ENCODE results near the gene CD96. TPM values are rescaled to one million over a fixed set of nuclear protein-coding genes. Genes with fewer than 3 reads are reported as not detected.

CD96 gene
- 1 to 10 TPM in 1 of 4 donors, under 1 TPM in 3; under 0.01 to 3.3 (median 0.64) TPM for total RNA-seq

GRCh38 chr3:111541911-111542483 is at the start of gene CD96:
Gene CD96 (plus strand): TSS chr3:111542197. CDS start chr3:111542249, 52 bp downstream.
- peak within 1 kb of the TSS in 1 of 4 donors; percentile 62 for H3K27ac ChIP-seq
- TF ChIP-seq EP300 (IDR thresholded peaks at IDR 0.05) (no peak), CTCF (IDR thresholded peaks at IDR 0.05) (no peak), POLR2A (IDR thresholded peaks at IDR 0.05) (no peak)
- 38 to 43% methylated on average over 11 of the region's 11 CpGs for WGBS, 2 donors
- no peaks in the 10 kb centered on the region for H3K27me3 ChIP-seq
- H3K9me3 ChIP-seq: no peaks in the 10 kb centered on the region
- peaks cover 0 to 4% (median 2%) of the 10 kb centered on the region in 4 donors for H3K4me1 ChIP-seq
- DNase-seq (ENCODE audit: low spot score in 2 of 2): peak in 1 of 2 donors; percentile 22
- no peaks in the 10 kb centered on the region for H3K36me3 ChIP-seq
- H3K4me3 ChIP-seq: peak within 1 kb of the TSS in 1 of 4 donors; percentile 17

GRCh38 chr3:111493276-111493675 is 48.7 kb upstream of the CD96 start:
- H3K36me3 ChIP-seq: no peaks in the 10 kb centered on the region

GRCh38 chr3:111496894-111497559 is 45.0 kb upstream of the CD96 start:
- Histone ChIP-seq H3K27ac (no peak overlapping the region), H3K4me1 (no peaks in the 10 kb centered on the region), H3K36me3 (no peaks in the 10 kb centered on the region), H3K4me3 (no peak overlapping the region), H3K9me3 (peaks cover 0 to 4% (median 0%) of the 10 kb centered on the region in 4 donors), H3K27me3 (no peaks in the 10 kb centered on the region)
- TF ChIP-seq POLR2A (IDR thresholded peaks at IDR 0.05) (no peak), EP300 (IDR thresholded peaks at IDR 0.05) (no peak), CTCF (IDR thresholded peaks at IDR 0.05) (no peak)
- no peak for DNase-seq (ENCODE audit: low spot score in 2 of 2)
- WGBS, 2 donors: 94% methylated on average over 13 of the region's 14 CpGs

More at GRCh38 chr3:111493276-111493675, 48.7 kb upstream of the CD96 start:
- no peak for DNase-seq (ENCODE audit: low spot score in 2 of 2)
- Histone ChIP-seq H3K4me3 (no peak overlapping the region), H3K27ac (no peak overlapping the region), H3K4me1 (no peaks in the 10 kb centered on the region), H3K9me3 (peaks cover 0 to 2% (median 0%) of the 10 kb centered on the region in 4 donors), H3K27me3 (no peaks in the 10 kb centered on the region)
- TF ChIP-seq CTCF (IDR thresholded peaks at IDR 0.05) (no peak), EP300 (IDR thresholded peaks at IDR 0.05) (no peak), POLR2A (IDR thresholded peaks at IDR 0.05) (no peak)

- no peak for DNase-seq (ENCODE audit: low spot score in 2 of 2)
- peaks cover 0 to 4% (median 0%) of the 10 kb centered on the region in 4 donors for H3K9me3 ChIP-seq
- TF ChIP-seq CTCF (IDR thresholded peaks at IDR 0.05): no peak
- TF ChIP-seq EP300 (IDR thresholded peaks at IDR 0.05): no peak
- no peak for TF ChIP-seq POLR2A (IDR thresholded peaks at IDR 0.05)
- no peaks in the 10 kb centered on the region for H3K4me1 ChIP-seq
- no peaks in the 10 kb centered on the region for H3K27me3 ChIP-seq
- H3K4me3 ChIP-seq: no peak overlapping the region
- no peaks in the 10 kb centered on the region for H3K36me3 ChIP-seq
- no peak overlapping the region for H3K27ac ChIP-seq
- WGBS, 2 donors: 57 to 73% methylated on average over 3 of the region's 3 CpGs
Observed at GRCh38 chr3:111498022-111498421, 44.0 kb upstream of the CD96 start.

- no peak for DNase-seq (ENCODE audit: low spot score in 2 of 2)
- Histone ChIP-seq H3K27ac (no peak overlapping the region), H3K9me3 (no peaks in the 10 kb centered on the region), H3K27me3 (no peaks in the 10 kb centered on the region), H3K4me3 (no peak overlapping the region), H3K4me1 (no peaks in the 10 kb centered on the region), H3K36me3 (no peaks in the 10 kb centered on the region)
- WGBS, 2 donors: 69 to 80% methylated on average over 1 of the region's 1 CpG
- TF ChIP-seq EP300 (IDR thresholded peaks at IDR 0.05) (no peak), POLR2A (IDR thresholded peaks at IDR 0.05) (no peak), CTCF (IDR thresholded peaks at IDR 0.05) (no peak)
Observed at GRCh38 chr3:111506435-111506834, 35.6 kb upstream of the CD96 start.

Measured in tibial nerve (tissue), 4 donors.